ENCODE measurements around the gene TAS2R40. TPM values are rescaled to one million over a fixed set of nuclear protein-coding genes. Genes with fewer than 3 reads are reported as not detected.
A peak's percentile ranks its signal among the peaks of the same experiment; 100 is the strongest.
"Not testable (repeated sequence)": the region's sequence is repeated elsewhere in the genome, so short reads cannot be mapped to it uniquely, and the experiment has no call there.

Gene TAS2R40
- total RNA-seq, 2 donors from 2014 or later: not detected

DNA sequence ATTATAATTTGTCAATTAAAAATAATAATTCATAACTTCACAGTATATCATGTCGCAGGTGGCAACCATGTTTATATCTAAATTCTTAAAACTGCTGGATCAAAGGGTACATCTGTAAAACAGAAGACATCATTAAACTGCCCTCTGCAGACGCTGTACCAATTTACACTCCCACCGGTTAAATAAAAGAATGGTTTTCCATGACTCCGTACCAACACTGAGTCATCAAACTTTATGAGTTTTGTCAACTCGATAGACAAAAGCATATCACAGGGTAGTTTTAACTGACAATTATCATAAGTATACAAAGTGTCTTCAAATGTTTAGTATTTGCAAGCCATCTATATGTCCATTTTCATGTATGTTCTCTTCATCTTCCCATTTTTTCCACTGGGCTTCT is 35.7 kb downstream of the TAS2R40 start:
- no peak overlapping the region for H3K27ac ChIP-seq
- H3K4me3 ChIP-seq: no peak overlapping the region
- no peaks in the 10 kb centered on the region for H3K36me3 ChIP-seq
- H3K9ac ChIP-seq (ENCODE audit: low read depth in 2 of 2, low read length in 2 of 2): no peak overlapping the region
- DNase-seq: no peak
- H3K27me3 ChIP-seq: no peaks in the 10 kb centered on the region
- intact Hi-C loops (cut with DNase I): no loop called here
- no peaks in the 10 kb centered on the region for H3K4me1 ChIP-seq
- no peaks in the 10 kb centered on the region for H3K9me3 ChIP-seq
- TF ChIP-seq, protein P1, sequence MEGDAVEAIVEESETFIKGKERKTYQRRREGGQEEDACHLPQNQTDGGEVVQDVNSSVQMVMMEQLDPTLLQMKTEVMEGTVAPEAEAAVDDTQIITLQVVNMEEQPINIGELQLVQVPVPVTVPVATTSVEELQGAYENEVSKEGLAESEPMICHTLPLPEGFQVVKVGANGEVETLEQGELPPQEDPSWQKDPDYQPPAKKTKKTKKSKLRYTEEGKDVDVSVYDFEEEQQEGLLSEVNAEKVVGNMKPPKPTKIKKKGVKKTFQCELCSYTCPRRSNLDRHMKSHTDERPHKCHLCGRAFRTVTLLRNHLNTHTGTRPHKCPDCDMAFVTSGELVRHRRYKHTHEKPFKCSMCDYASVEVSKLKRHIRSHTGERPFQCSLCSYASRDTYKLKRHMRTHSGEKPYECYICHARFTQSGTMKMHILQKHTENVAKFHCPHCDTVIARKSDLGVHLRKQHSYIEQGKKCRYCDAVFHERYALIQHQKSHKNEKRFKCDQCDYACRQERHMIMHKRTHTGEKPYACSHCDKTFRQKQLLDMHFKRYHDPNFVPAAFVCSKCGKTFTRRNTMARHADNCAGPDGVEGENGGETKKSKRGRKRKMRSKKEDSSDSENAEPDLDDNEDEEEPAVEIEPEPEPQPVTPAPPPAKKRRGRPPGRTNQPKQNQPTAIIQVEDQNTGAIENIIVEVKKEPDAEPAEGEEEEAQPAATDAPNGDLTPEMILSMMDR (IDR thresholded peaks at IDR 0.05): no peak

DNA sequence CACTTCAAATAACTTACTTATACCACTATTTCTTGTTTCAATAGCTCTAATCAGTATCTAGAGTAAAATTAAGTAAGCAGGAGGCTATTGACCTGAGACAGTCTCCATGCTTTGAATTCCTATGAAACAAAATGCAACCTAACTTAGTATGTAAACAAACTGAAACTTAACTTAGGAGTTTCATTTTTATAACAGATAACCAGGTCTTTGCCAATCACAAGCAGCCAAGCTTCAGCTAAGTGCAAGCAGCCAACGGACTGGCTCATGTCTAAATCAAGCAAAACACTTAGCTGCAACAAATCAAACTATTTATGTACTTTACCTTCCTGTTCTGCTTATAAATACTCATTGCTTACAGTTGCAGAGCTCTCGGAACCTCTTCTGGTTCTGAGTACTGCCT is 37.0 kb downstream of the TAS2R40 start:
- TF ChIP-seq, protein P1 (IDR thresholded peaks at IDR 0.05): no peak
- no peak overlapping the region for H3K4me3 ChIP-seq

DNA sequence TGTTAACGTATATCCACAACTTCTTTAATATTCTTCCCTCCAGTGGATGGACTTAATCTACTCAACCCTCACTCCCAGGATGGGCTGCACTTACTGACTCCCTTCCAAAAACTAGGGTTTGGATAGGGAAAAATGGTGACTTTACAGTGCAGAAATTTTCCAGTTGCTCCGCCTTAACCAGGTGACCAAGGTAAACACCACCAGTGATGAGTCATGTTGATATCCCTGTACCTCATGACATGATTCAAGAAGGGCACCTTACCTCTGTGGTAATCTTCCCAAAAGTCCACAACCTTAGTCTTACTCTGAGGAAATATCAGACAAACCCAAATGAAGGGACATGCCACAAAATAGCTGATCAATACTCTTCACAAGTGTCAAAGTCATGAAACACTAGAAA is 37.9 kb downstream of the TAS2R40 start:
- DNase-seq: no peak
- no peaks in the 10 kb centered on the region for H3K9me3 ChIP-seq
- H3K4me1 ChIP-seq: peaks cover 6% of the 10 kb centered on the region
- H3K27ac ChIP-seq: no peak overlapping the region
- H3K9ac ChIP-seq (ENCODE audit: low read depth in 2 of 2, low read length in 2 of 2): no peak overlapping the region
- TF ChIP-seq, protein P1 (IDR thresholded peaks at IDR 0.05): no peak
- intact Hi-C loops (cut with DNase I): loop anchor here (10.0 kb wide), 1 partner anchor 125 kb away; the partner anchor contains the start of gene ZYX
- H3K36me3 ChIP-seq: no peaks in the 10 kb centered on the region
- no peak overlapping the region for H3K4me3 ChIP-seq
- no peaks in the 10 kb centered on the region for H3K27me3 ChIP-seq

More for the DNA sequence above, 37.0 kb downstream of the TAS2R40 start:
- DNase-seq: no peak
- intact Hi-C loops (cut with DNase I): no loop called here
- Histone ChIP-seq H3K9ac (ENCODE audit: low read depth in 2 of 2, low read length in 2 of 2) (no peak overlapping the region), H3K27ac (peak overlapping the region; percentile 8), H3K27me3 (no peaks in the 10 kb centered on the region), H3K9me3 (no peaks in the 10 kb centered on the region), H3K36me3 (no peaks in the 10 kb centered on the region), H3K4me1 (no peaks in the 10 kb centered on the region)

DNA sequence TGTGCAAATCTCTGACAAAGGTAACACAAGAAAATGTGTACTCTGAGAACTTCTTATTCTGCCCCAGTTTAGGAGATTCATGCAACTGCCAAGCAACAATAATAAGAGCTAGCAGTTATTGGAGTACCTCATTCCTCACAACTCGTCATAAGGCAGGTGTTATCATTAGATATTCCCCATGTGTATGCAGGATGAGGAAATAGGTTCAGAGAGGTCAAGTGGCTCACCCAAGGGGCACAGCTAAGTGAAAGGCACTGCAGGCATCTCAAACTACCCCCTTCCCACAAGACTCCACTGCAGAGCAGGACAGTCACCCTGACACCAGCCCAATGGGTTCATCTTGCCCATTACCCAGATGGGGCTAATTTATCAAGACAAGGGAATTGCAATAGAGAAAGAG is 40.1 kb downstream of the TAS2R40 start:
- Histone ChIP-seq H3K36me3 (no peaks in the 10 kb centered on the region), H3K4me1 (peaks cover 14% of the 10 kb centered on the region), H3K27ac (no peak overlapping the region), H3K9me3 (no peaks in the 10 kb centered on the region), H3K4me3 (no peak overlapping the region), H3K9ac (ENCODE audit: low read depth in 2 of 2, low read length in 2 of 2) (no peak overlapping the region), H3K27me3 (no peaks in the 10 kb centered on the region)
- TF ChIP-seq, protein P1 (IDR thresholded peaks at IDR 0.05): no peak
- no peak for DNase-seq
- intact Hi-C loops (cut with DNase I): loop anchor here (10.0 kb wide), 1 partner anchor 123 kb away; the partner anchor contains the start of gene ZYX

DNA sequence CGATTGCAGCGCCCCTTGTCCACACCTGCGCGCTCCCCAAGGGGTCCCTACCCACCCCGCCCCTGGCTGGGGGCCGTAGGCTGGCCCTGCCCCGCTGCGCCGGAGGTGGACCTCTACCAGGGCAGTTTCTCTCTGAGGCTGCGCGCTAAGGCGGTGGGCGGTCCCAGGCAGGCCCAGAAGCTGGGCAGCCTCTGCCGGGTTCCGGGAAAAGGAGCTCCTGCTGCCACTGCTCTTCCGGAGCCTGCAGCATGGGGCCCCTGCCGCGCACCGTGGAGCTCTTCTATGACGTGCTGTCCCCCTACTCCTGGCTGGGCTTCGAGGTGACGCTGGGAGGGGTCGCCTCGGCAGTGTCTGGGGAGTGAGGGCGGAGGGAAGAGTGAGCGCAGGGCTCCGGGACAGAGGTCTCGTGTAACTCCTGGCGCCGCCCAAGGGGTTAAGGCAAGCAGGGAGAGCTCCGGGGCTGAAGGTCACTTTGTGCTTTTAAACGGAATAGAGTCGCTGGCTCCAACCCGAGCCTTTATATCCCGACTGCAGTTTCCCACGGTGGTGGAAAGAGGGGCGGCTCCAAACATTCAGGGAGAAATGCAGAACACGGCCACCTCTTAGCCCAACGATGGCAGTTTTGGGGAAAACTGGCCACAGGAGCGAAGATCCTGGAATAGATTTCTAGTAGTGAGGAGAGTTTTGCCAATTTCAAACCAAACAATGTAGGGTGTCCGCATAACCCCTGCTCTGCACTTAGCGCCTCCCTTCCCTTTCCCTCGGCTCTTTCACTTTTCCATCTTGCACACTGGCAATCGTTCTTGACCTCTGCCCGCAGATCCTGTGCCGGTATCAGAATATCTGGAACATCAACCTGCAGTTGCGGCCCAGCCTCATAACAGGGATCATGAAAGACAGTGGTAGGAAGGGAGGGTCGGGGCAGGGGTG is 41.7 kb downstream of the TAS2R40 start, which contains the start of gene GSTK1:
Gene GSTK1, plus strand, starts transcription at position 176 of the 930 bp plus-strand sequence. Its CDS starts 73 bp downstream, at position 249.
- Histone ChIP-seq H3K4me3 (peak within 1 kb of the TSS; percentile 70), H3K27ac (peak within 1 kb of the TSS; percentile 93), H3K9me3 (no peaks in the 10 kb centered on the region), H3K36me3 (no peaks in the 10 kb centered on the region), H3K9ac (ENCODE audit: low read depth in 2 of 2, low read length in 2 of 2) (peak within 1 kb of the TSS; percentile 86 to 96), H3K4me1 (peaks cover 14% of the 10 kb centered on the region), H3K27me3 (no peaks in the 10 kb centered on the region)
- intact Hi-C loops (cut with DNase I): loop anchor here (10.0 kb wide), 1 partner anchor 121 kb away; the partner anchor contains the start of gene ZYX
- TF ChIP-seq, protein P1 (IDR thresholded peaks at IDR 0.05): no peak
- DNase-seq: peak; percentile 92

DNA sequence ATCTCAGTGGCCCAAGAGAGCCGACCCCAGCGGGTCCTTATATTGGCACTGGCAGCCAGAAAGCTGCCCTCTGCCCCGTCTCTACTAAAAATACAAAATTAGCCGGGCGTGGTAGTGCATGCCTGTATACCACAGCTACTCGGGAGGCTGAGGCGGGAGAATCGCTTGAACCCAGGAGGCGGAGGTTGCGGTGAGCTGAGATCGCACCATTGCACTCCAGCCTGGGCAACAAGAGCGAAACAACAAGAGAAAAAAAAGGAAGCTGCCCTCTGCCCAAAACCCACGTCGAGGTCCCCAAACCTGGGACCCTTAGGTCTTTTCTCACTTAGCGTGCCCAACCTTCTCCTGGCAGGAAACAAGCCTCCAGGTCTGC is 42.3 kb downstream of the TAS2R40 start:
- H3K9ac ChIP-seq (ENCODE audit: low read depth in 2 of 2, low read length in 2 of 2): peak overlapping the region; percentile 86 to 96
- intact Hi-C loops (cut with DNase I): loop anchor here (10.0 kb wide), 1 partner anchor 121 kb away; the partner anchor contains the start of gene ZYX
- peak overlapping the region; percentile 70 for H3K4me3 ChIP-seq
- H3K9me3 ChIP-seq, DNase-seq, H3K27me3 ChIP-seq, H3K36me3 ChIP-seq: not testable (repeated sequence)
- H3K4me1 ChIP-seq: peaks cover 14% of the 10 kb centered on the region
- peak overlapping the region; percentile 93 for H3K27ac ChIP-seq

Data from colonic mucosa (tissue), 4 donors.